ENCODE measurements around the gene DCAF17. TPM values are rescaled to one million over a fixed set of nuclear protein-coding genes. Genes with fewer than 3 reads are reported as not detected.

Gene DCAF17
- total and polyA plus RNA-seq, 2 of the 13 experiments (the other 11 are each of a cell fraction or from before 2014, with no cell fraction given): 13.7 to 30.0 TPM

GRCh38 chr2:171430516-171431410 lies 3.3 kb upstream of the DCAF17 start:
- FAIRE-seq (no peak), ATAC-seq (no peak), DNase-seq (ENCODE audit: low spot score) (no peak)
- Histone ChIP-seq H3K4me3 (replicated peaks in 1 of 3; ENCODE audit: insufficient read depth in 1 of 3, low read depth in 2 of 3, low read length in 3 of 3) (peak overlapping the region in 1 of 3 experiments; percentile 13; a peak in 1 of 6 replicates), H4K20me1 (ENCODE audit: insufficient read depth, low read length) (no peaks in the 10 kb centered on the region), H3K27ac (ENCODE audit: extremely low read length, insufficient read depth, low read length) (peak overlapping the region; percentile 87), H3K36me3 (replicated peaks in 1 of 2; ENCODE audit: control insufficient read depth in 1 of 2, insufficient read depth in 2 of 2, low read length in 2 of 2) (no peaks in the 10 kb centered on the region; a peak in 1 of 5 replicates), H3K9me3 (ENCODE audit: low read length) (peaks cover under 1% of the 10 kb centered on the region; the same call in 1 of the 2 replicates), H3K9ac (ENCODE audit: insufficient read depth, low read depth, low read length) (peak overlapping the region; percentile 4; the same call in 1 of the 2 replicates), H3K79me2 (ENCODE audit: insufficient read depth, low read length) (peaks cover 74% of the 10 kb centered on the region), H2AFZ (ENCODE audit: low read length) (no peak overlapping the region), H3K27me3 (ENCODE audit: control insufficient read depth in 1 of 2, insufficient read depth in 2 of 2, low read length in 2 of 2) (no peaks in the 10 kb centered on the region; a peak in 1 of 5 replicates), H3K4me2 (ENCODE audit: low read depth, low read length) (peak overlapping the region; percentile 99), H3K4me1 (ENCODE audit: insufficient read depth, low read length) (peaks cover 55% of the 10 kb centered on the region)
- CTCF ChIA-PET (ENCODE audit: low intra/inter-chr PET ratio, low total read pairs): no interaction called here
- intact Hi-C loops (cut with micrococcal nuclease; ENCODE audit: unreplicated experiment): loop anchor here (5.0 kb wide), 1 partner anchor 268 kb away; the partner anchor contains the start of gene TLK1
- in situ Hi-C loops (cut with HindIII; ENCODE audit: extremely low pct_ligation_motif_present, low pct_unique_long_range_greater_than_20kb): no loop called here
- POLR2A ChIA-PET: interaction anchor here (1.3 to 4.2 kb wide), 2 partner anchors 14 to 456 kb away, joined by 4 to 21 read pairs; no protein-coding TSS in a partner anchor
- TF ChIP-seq IRF2 (CRISPR knock-in tag; IDR thresholded peaks at IDR 0.05): no peak
- TF ChIP-seq KAT7 (CRISPR knock-in tag; IDR thresholded peaks at IDR 0.05; ENCODE audit: borderline replicate concordance): no peak
- no peak for TF ChIP-seq ZNF33B (CRISPR knock-in tag; IDR thresholded peaks at IDR 0.05)
- TF ChIP-seq SNAPC2 (CRISPR knock-in tag; IDR thresholded peaks at IDR 0.05): 0 out of 2 replicates have a peak, but pooled peaks have one; percentile 40
- peak in 1 of 2 experiments; percentile 40; a peak in 2 of 4 replicates for TF ChIP-seq MAFK (conservative IDR thresholded peaks at IDR 0.05 in 1 of 2, IDR thresholded peaks at IDR 0.05 in 1 of 2; ENCODE audit: low read length in 2 of 2)
- 0 out of 2 replicates have a peak, but pooled peaks have one; percentile 36 for TF ChIP-seq ZNF556 (CRISPR knock-in tag; IDR thresholded peaks at IDR 0.05; ENCODE audit: borderline replicate concordance)
- TF ChIP-seq MAFF (IDR thresholded peaks at IDR 0.05; ENCODE audit: low read depth, low read length): peak; percentile 36; the same call in 1 of the 2 replicates
- TF ChIP-seq SNAPC4 (CRISPR knock-in tag; IDR thresholded peaks at IDR 0.05): peak; percentile 40; the same call in 1 of the 2 replicates
- TF ChIP-seq TP53 (CRISPR knock-in tag; conservative IDR thresholded peaks at IDR 0.05): peak; percentile 98
- no peak for TF ChIP-seq ZNF337 (CRISPR knock-in tag; IDR thresholded peaks at IDR 0.05; ENCODE audit: borderline replicate concordance, low read depth)
- WGBS (ENCODE audit: low lambda C conversion rate): 94% methylated on average over 7 of the region's 7 CpGs
- BruUV-seq (replicated peaks): no TSS peak
